Panc1 (cell line): ENCODE measurements around the gene GSTM3. TPM values are rescaled to one million over a fixed set of nuclear protein-coding genes. Genes with fewer than 3 reads are reported as not detected.

Experiments
- ATAC-seq: fragments of 200-7000 bp; cut with Tn5 transposase; 2 replicates; pipeline ENCODE4 v1.9.1; 2020; ENCODE audit warnings: mild to moderate bottlenecking, moderate library complexity
- BruUV-seq: library from RNA; stranded (reverse); fragments of 400-500 nt; replicated peaks from 2 replicates; lab custom pipeline; 2021; lab: Mats Ljungman, UMichigan
- CTCF ChIA-PET: fragments of 300-600 bp; sonication (Branson Sonifier 250); formaldehyde crosslinking; loops from one replicate; lab custom pipeline; 2022; ENCODE audit warnings: antibody characterized with exemption; lab: Charles Lee
- POLR2A ChIA-PET: fragments of 300-600 bp; sonication (Branson Sonifier 250); formaldehyde crosslinking; loops from one replicate; lab custom pipeline; 2022; ENCODE audit warnings: antibody characterized with exemption; lab: Charles Lee
- DNase-seq: peaks from one replicate; pipeline ENCODE4 v3.0.0-alpha.2; 2010; ENCODE audit warnings: low read depth, low spot score
- H3K27ac ChIP-seq: 2 replicates; pipeline ENCODE4 v1.5.1; 2011; ENCODE audit warnings: mild to moderate bottlenecking, low read length, inconsistent platforms
- H3K27me3 ChIP-seq: fragments of 200-500 bp; sonication (Bioruptor generic); 2 replicates; pipeline ENCODE4 v1.6.0; 2014; ENCODE audit warnings: low read length, inconsistent platforms; ENCODE audit not compliant: control insufficient read depth, insufficient read depth
- H3K36me3 ChIP-seq: fragments of 200-500 bp; sonication (Bioruptor generic); 2 replicates; pipeline ENCODE4 v1.5.1; 2014; ENCODE audit warnings: inconsistent platforms, mild to moderate bottlenecking, low read length, moderate library complexity; ENCODE audit not compliant: control insufficient read depth, insufficient read depth
- H3K4me1 ChIP-seq: 2 replicates; pipeline ENCODE4 v1.5.1; 2011; ENCODE audit warnings: inconsistent platforms, mild to moderate bottlenecking, low read length, moderate library complexity; ENCODE audit not compliant: control insufficient read depth, insufficient read depth
- H3K4me3 ChIP-seq, 2 experiments: 2 replicates each; pipeline ENCODE4 v1.5.1; 2011 to 2012; ENCODE audit warnings: low read depth in 2 of 2, low read length in 2 of 2, mild to moderate bottlenecking in 2 of 2, inconsistent platforms in 1 of 2, moderate library complexity in 1 of 2
- H3K9me3 ChIP-seq: fragments of 200-500 bp; sonication (Bioruptor generic); 2 replicates; pipeline ENCODE4 v1.5.1; 2014; ENCODE audit warnings: low read depth, mild to moderate bottlenecking, inconsistent platforms, low read length, moderate library complexity; ENCODE audit not compliant: control insufficient read depth, insufficient read depth
- CTCF ChIP-seq: fragments of 450-650 bp; IDR thresholded peaks from 2 replicates; pipeline ENCODE4 v1.5.1; 2017; ENCODE audit warnings: mild to moderate bottlenecking
- POLR2AphosphoS5 ChIP-seq: IDR thresholded peaks from 2 replicates; pipeline ENCODE4 v1.6.1; 2012; ENCODE audit warnings: mild to moderate bottlenecking, low read depth, low read length, moderate library complexity
- REST ChIP-seq, 2 experiments: IDR thresholded peaks; 2 replicates each; pipeline ENCODE4 v1.6.1; 2011 to 2012; ENCODE audit warnings: low read depth in 2 of 2, control low read depth in 1 of 2, low read length in 1 of 2, mild to moderate bottlenecking in 1 of 2, moderate library complexity in 1 of 2; ENCODE audit not compliant: insufficient read depth in 1 of 2
- SIN3A ChIP-seq: IDR thresholded peaks from 2 replicates; pipeline ENCODE4 v1.6.1; 2012; ENCODE audit warnings: low read depth, mild to moderate bottlenecking, low read length, moderate library complexity, borderline replicate concordance; ENCODE audit not compliant: insufficient read depth
- TCF7L2 ChIP-seq: IDR thresholded peaks from 2 replicates; pipeline ENCODE4 v1.6.1; 2011; ENCODE audit warnings: mild to moderate bottlenecking, low read depth, low read length, inconsistent platforms
- in situ Hi-C: cut with HindIII; loops from 2 replicates; pipeline ENCODE4 v1.10.0; 2016; ENCODE audit warnings: low sequenced_read_pairs, low pct_unique_long_range_greater_than_20kb
- intact Hi-C: fragments of 100-400 bp; cut with micrococcal nuclease; formaldehyde crosslinking; loops from one replicate; pipeline ENCODE4 v1.10.0; 2022; ENCODE audit not compliant: unreplicated experiment
- total RNA-seq: library from RNA; stranded (reverse); gene quantifications from one replicate; pipeline ENCODE4 v1.2.1, GENCODE V29; 2021; ENCODE audit not compliant: unreplicated experiment

The GSTM3 gene
- total RNA-seq, 1 experiment from 2014 or later, result 93.1 TPM

GRCh38 chr1:109789551-109790180 lies 48.8 kb upstream of the GSTM3 start:
- Histone ChIP-seq H3K27ac (peak overlapping the region; percentile 93), H3K9me3 (no peaks in the 10 kb centered on the region), H3K27me3 (no peaks in the 10 kb centered on the region), H3K4me1 (peaks cover 88% of the 10 kb centered on the region), H3K36me3 (no peaks in the 10 kb centered on the region), H3K4me3 (no peak overlapping the region)
- DNase-seq, result no peak
- intact Hi-C loops (loop anchor here (5.0 kb wide), 1 partner anchor 123 kb away; the partner anchor contains the start of gene CSF1), in situ Hi-C loops (no loop called here)
- TF ChIP-seq POLR2AphosphoS5 (no peak), TCF7L2 (no peak), REST (IDR thresholded peaks at IDR 0.05; ENCODE audit: insufficient read depth in 1 of 2, low read depth in 2 of 2, low read length in 1 of 2) (no peak), CTCF (no peak), SIN3A (no peak)
- ChIA-PET POLR2A (no interaction called here), CTCF (interaction anchor here (0.6 to 0.7 kb wide), 5 partner anchors 13 to 190 kb away, joined by 3 to 5 read pairs (median 3); no protein-coding TSS in a partner anchor)
- ATAC-seq, result no peak
- BruUV-seq, result no TSS peak

GRCh38 chr1:109788695-109789521 lies 48.1 kb upstream of the GSTM3 start:
- DNase-seq (no peak), ATAC-seq (peak; percentile 43)
- Histone ChIP-seq H3K36me3 (no peaks in the 10 kb centered on the region), H3K4me1 (peaks cover 88% of the 10 kb centered on the region), H3K9me3 (no peaks in the 10 kb centered on the region), H3K4me3 (no peak overlapping the region), H3K27me3 (no peaks in the 10 kb centered on the region), H3K27ac (peak overlapping the region; percentile 93)
- intact Hi-C loops (no loop called here), in situ Hi-C loops (no loop called here)
- BruUV-seq, result no TSS peak
- ChIA-PET POLR2A (no interaction called here), CTCF (interaction anchor here (0.6 to 0.7 kb wide), 6 partner anchors 12 to 195 kb away, joined by 3 to 5 read pairs (median 4); no protein-coding TSS in a partner anchor)
- no peak for TF ChIP-seq SIN3A
- no peak for TF ChIP-seq POLR2AphosphoS5
- peak; percentile 72 for TF ChIP-seq CTCF
